Measurements from ENCODE around the gene NQO1.

DNA sequence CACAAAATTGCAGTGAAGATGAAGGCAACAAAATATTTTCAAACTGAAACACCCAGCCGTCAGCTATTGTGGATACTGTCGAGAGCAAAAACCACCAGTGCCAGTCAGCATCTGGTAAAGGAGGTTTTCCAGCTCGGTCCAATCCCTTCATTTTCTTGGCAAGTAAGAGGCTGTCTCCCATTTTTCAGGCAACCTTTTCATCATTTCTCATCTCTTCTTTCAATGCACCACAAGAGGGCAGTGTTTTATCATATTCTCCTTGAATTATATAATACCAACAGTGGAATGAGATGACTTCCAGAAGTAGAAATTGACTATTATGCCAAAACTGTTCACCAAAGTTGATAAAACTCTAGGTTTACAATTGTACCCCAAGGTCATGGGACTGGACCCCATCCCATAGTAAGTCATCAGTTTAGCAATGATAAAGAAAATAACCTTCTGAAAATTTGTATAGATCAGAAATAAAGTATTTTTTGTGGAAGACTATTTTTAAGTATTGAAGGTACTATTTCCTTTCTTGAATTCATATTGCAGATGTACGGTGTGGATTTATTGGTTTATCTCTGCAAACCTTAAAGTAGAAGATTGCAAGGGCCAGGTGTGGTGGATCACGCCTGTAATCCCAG is 16.8 kb downstream of the NQO1 start:
- TF ChIP-seq, protein P1, sequence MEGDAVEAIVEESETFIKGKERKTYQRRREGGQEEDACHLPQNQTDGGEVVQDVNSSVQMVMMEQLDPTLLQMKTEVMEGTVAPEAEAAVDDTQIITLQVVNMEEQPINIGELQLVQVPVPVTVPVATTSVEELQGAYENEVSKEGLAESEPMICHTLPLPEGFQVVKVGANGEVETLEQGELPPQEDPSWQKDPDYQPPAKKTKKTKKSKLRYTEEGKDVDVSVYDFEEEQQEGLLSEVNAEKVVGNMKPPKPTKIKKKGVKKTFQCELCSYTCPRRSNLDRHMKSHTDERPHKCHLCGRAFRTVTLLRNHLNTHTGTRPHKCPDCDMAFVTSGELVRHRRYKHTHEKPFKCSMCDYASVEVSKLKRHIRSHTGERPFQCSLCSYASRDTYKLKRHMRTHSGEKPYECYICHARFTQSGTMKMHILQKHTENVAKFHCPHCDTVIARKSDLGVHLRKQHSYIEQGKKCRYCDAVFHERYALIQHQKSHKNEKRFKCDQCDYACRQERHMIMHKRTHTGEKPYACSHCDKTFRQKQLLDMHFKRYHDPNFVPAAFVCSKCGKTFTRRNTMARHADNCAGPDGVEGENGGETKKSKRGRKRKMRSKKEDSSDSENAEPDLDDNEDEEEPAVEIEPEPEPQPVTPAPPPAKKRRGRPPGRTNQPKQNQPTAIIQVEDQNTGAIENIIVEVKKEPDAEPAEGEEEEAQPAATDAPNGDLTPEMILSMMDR (IDR thresholded peaks at IDR 0.05): peak; percentile 74 to 85 (median 79)
- no peak for TF ChIP-seq POLR2A (IDR thresholded peaks at IDR 0.05)

Data from testis (tissue), 2 donors.